C4-2B (cell line): ENCODE results near the gene SSBP3.

ENCODE experiments used
- H3K27ac ChIP-seq: fragments of 450-650 bp; 2 replicates; pipeline ENCODE4 v1.5.1; 2017
- ZFX ChIP-seq: fragments of 450-650 bp; IDR thresholded peaks from 2 replicates; pipeline ENCODE4 v1.6.1; 2017
- TF ChIP-seq, protein P1 (sequence below): fragments of 450-650 bp; conservative IDR thresholded peaks from 2 replicates; pipeline ENCODE4 v1.5.1; 2017; ENCODE audit warnings: mild to moderate bottlenecking

SSBP3 gene

DNA sequence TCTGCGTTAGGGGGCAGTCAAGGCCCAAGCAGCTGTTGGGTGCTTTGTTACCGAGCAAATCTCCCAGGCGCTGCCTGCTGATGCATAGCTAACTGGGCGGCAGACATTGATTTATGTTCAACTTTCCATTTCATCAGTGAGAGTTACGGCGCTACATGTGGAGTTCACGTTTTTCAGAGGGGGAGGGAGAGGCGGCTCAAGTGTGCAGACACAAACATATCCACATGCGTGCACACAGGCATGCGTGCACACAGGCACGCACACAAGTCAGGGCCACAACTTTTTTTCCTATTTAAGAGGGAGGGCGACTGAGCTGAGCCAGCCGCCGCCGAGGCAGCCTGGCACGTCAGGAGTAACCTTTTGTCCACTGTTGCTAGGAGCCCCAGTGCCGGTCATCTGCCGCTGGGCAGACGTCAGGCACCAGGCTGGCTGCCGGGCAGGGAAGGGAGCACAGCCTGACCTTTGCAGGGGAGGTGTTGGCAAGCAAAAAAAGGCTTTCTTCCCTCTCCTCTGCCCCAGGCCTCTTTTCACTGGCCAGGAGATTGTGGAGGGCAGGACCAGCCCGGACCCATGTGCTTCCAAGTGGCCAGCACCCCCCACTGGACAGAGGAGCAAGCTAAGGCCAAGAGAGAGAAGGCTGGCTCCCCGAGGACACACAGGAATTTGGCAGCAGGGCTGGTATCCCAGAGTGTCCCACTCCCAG lies 133.0 kb downstream of the SSBP3 start:
- no peak overlapping the region for H3K27ac ChIP-seq
- no peak for TF ChIP-seq ZFX
- TF ChIP-seq, protein P1, sequence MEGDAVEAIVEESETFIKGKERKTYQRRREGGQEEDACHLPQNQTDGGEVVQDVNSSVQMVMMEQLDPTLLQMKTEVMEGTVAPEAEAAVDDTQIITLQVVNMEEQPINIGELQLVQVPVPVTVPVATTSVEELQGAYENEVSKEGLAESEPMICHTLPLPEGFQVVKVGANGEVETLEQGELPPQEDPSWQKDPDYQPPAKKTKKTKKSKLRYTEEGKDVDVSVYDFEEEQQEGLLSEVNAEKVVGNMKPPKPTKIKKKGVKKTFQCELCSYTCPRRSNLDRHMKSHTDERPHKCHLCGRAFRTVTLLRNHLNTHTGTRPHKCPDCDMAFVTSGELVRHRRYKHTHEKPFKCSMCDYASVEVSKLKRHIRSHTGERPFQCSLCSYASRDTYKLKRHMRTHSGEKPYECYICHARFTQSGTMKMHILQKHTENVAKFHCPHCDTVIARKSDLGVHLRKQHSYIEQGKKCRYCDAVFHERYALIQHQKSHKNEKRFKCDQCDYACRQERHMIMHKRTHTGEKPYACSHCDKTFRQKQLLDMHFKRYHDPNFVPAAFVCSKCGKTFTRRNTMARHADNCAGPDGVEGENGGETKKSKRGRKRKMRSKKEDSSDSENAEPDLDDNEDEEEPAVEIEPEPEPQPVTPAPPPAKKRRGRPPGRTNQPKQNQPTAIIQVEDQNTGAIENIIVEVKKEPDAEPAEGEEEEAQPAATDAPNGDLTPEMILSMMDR, result no peak

DNA sequence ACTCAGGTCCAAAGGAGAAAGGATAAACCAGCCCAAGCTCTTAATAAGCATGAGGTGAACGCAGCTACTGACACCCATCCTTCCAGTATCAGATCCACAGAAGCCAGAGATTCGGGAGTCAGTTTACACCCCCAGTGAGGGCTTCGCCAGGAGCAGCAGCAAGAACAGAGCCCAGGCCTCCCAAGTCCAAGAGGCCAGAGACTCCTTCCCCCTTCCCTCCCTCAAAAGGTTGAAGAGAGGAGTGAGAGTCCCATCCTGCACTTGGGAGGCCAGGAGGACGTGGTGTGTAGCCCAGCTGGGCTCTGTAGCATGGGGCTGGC lies 133.5 kb downstream of the SSBP3 start:
- TF ChIP-seq, protein P1, result no peak
- TF ChIP-seq ZFX, result no peak
- no peak overlapping the region for H3K27ac ChIP-seq

DNA sequence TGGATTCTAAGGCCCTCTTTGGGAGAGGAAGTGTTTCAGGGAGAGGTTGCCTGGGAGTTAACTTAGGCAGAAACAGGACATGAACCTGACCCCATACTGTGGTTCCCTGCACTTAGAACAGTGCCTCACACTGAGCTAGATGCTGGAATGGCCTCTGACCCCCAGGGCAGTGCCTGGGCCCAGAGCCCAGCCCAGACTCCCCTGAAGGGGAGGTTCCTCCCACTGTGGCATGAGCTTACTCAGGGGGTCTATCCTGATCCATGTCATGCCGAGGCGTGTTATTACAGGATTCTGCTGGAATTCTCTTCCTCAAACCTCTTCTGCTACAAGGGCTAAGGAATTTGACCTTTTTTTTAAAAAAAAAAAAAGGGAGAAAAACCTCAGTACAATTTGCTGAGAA lies 134.1 kb downstream of the SSBP3 start:
- H3K27ac ChIP-seq, result peak overlapping the region; percentile 35
- no peak for TF ChIP-seq ZFX
- TF ChIP-seq, protein P1, result no peak

DNA sequence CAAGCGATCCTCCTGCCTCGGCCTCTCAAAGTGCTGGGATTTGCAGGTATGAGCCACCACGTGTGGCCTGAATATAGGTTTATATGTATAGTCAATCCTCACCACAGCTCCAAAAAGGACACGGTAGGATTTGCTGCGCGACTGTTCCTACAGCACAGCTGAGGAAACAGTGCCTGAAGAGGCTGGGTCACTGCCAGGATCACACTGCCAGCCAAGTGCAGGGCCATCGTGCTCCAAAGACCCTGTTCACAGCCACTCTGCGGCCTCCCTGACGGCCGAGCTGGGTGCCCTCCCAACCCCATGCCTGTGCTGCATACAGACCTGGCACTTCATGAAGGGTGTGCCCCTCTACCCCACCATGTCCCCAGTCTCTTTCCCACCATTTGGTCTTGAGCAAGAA lies 134.9 kb downstream of the SSBP3 start:
- H3K27ac ChIP-seq, result peak overlapping the region; percentile 35
- TF ChIP-seq, protein P1, result no peak
- no peak for TF ChIP-seq ZFX

DNA sequence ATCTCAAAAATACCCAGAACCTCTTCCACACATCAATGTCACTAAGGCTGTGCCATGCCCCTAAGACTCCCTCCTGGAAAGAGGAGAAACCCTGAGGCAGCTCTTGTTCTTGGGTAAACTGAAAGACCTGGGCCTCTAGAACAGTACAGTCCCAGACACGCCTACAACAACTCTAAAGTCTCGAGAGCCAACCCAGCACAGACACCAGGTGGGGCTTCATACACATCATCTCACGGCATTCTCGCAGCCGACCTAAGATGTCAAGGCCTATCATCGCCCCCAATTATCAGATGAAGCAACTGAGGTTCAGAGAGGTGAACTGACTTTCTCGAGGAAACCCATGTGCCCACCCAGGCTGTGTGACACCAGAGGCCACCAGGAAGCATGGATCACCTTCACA lies 135.7 kb downstream of the SSBP3 start:
- peak overlapping the region; percentile 35 for H3K27ac ChIP-seq

DNA sequence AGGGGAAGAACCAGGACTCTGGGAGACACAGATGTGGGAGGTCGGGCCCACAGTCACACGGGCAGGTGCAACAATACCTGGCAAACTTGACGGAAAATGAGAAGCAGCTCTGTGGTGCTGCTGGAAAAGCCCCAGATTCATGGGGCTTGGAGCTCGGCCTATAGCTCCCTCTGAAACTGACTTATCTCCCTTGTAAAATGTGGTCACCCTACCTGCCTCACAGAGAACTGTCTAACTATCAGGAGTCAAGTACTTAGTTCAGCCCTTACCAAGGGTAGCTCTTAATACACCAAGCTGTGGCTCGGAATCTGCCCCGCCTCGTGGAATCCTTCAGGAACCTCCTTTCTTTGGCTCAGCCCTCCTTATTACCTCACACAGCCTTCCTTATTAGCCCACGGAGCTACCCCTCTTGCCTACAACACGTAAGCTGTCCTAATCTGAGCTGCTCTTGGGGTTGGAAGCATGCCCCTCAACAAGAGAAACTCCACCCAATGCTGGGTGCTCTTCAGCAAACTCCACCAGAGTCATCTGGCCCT lies 137.4 kb downstream of the SSBP3 start:
- no peak for TF ChIP-seq ZFX
- TF ChIP-seq, protein P1, result no peak
- H3K27ac ChIP-seq, result peak overlapping the region; percentile 71

More for the DNA sequence above, 135.7 kb downstream of the SSBP3 start:
- no peak for TF ChIP-seq ZFX
- TF ChIP-seq, protein P1, result no peak

DNA sequence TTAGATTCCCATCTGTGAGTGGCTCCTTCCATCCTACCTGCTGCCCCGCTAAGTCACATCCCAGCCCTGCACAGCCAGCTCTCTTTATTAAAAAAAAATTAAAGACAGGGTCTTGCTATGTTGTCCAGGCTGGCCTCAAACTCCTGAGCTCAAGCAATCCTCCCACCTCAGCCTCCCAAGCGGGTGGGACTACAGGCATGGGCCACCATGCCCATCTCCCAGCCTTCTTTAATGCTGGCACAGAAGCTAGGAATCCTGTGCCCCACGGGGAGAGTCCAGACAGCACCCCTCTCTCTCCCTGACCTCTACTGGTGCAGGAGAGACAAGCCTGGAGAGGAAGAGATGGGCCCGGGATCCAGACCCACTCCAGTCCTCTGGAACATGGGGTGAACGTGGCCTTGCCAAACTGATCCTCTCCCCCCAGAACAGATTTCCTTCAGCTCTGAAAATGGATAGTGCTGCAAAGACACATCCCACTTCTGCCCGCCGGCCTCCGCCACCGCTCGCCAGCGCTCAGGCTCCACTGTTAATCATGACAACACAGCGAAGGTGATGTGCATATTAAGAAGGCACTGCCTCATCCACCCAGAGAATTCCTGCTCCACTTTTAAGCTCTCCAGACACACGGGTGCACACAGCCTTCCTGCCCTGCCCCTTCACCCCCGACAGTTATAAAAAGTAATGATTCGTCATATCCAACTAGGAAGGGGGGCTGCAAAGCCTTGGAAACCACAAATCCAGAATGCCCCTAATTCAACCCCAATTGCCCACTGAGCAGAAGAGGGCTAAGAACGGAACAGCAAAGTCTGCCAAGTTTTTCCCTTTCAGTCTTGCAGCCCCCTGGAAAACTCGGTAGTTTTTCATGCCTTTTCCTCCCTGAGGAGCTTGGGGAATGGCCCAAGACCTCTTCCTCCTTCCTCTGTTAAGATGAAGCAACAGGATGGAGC lies 138.1 kb downstream of the SSBP3 start:
- TF ChIP-seq, protein P1, result no peak
- TF ChIP-seq ZFX, result no peak
- peak overlapping the region; percentile 71 for H3K27ac ChIP-seq
